Measurements from ENCODE around the gene ZDHHC14.

Gene ZDHHC14

DNA sequence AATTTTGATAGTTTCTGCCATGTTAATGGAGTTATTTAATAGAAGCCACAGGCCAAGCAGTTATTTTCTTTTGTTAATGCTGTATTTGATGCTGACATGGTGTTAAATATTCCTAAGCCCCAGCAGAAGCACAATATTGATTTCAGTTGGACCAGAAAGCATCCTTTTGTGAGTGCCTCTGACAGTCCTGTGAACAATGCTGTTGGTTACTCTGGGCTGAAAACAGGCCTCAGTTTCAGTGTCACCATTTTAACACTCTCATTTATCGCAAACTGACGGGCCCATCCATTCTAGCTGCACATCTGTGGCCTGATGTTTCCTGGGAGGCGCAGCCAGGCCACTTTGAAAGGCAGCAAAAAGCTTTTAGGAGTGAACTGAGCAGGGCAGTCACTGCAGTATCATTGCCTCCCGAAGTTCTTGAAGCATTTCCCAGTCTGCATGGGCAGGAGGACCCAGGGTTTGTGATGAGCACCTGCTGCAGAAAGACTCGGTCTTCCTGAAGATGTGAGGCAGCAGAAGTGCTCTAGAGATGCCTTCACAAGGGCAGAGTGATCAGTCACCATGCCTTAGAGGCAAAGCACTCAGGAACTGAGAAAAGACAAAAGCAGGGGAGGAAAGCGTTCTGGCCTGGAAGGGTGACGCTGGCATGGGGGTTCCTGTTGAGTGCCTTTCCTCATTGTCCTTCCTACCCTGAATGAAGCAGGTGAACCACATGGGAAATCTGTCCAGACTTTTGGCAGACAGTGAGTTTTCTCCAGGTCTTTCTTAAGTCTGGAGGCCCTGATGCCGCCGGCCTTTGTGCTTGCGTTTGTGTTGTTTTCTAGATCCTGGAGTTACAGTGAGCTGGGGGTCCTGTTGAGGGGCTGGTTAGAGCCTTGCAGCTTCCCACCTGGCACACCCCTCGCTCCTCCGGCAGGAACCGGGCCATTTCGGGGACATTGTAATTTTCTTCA is 74.0 kb downstream of the ZDHHC14 start:
- no peak for DNase-seq (ENCODE audit: low read depth, low spot score)
- in situ Hi-C loops (cut with HindIII; ENCODE audit: low sequenced_read_pairs) = no loop called here
- no peak overlapping the region for H3K4me3 ChIP-seq (ENCODE audit: low read depth, low read length)
- TF ChIP-seq, protein P1, sequence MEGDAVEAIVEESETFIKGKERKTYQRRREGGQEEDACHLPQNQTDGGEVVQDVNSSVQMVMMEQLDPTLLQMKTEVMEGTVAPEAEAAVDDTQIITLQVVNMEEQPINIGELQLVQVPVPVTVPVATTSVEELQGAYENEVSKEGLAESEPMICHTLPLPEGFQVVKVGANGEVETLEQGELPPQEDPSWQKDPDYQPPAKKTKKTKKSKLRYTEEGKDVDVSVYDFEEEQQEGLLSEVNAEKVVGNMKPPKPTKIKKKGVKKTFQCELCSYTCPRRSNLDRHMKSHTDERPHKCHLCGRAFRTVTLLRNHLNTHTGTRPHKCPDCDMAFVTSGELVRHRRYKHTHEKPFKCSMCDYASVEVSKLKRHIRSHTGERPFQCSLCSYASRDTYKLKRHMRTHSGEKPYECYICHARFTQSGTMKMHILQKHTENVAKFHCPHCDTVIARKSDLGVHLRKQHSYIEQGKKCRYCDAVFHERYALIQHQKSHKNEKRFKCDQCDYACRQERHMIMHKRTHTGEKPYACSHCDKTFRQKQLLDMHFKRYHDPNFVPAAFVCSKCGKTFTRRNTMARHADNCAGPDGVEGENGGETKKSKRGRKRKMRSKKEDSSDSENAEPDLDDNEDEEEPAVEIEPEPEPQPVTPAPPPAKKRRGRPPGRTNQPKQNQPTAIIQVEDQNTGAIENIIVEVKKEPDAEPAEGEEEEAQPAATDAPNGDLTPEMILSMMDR (IDR thresholded peaks at IDR 0.05; ENCODE audit: low read depth, low read length) = no peak

DNA sequence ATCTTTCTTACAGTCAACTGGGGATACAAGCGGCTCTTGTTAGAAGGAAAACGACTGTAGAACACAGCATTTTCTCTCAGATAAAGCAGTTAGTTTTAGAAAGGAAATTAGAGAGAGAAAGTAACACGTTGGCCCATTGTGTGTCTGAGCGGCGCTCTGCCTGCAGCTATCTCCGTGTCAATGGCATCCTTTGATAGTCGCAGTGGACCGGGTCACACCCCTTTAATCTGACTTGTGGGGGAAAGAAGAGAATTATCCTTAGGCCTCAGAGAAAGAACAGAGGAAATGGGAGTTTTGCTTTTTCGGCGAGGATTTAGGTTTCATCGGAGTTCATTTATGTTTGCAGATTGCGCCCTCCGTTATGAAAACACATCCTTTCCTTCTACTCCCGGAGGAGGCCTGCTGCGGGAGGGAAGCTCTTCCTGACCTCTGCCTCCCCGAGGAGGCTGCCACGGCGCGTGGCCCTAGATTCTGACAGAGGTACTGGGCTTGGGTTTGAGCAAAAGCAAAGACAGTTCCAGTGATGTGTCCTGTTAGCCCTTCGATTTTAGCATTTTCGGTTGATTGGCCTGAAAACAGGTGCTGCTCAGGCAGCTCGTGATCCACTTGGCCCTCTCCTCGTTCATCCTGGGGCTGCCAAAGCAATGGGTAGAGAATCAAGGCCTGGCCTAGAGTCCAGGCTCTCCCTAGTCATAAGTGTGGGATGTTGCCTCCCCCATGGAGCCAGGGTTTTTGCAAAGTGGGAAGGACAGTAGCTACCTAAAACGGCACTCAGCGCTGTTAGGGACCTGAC is 74.9 kb downstream of the ZDHHC14 start:
- DNase-seq (ENCODE audit: low read depth, low spot score) = no peak
- TF ChIP-seq, protein P1 (IDR thresholded peaks at IDR 0.05; ENCODE audit: low read depth, low read length) = no peak
- no peak overlapping the region for H3K4me3 ChIP-seq (ENCODE audit: low read depth, low read length)
- in situ Hi-C loops (cut with HindIII; ENCODE audit: low sequenced_read_pairs) = no loop called here

DNA sequence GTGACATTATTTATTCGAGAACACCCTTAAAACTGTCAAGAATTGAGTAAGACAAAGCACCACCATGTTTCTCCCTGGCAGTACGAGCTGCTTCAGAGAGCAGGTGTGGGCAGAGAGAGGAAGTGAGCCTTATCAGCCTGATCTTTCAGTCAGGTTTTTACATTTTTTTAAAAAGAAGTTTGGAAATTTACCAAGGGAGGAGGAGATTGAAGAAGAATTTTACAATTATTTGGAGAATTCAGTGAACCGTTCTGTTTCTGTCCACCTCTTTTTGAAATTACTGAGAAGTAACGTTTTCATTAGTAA is 75.5 kb downstream of the ZDHHC14 start:
- no peak for DNase-seq (ENCODE audit: low read depth, low spot score)
- no peak overlapping the region for H3K4me3 ChIP-seq (ENCODE audit: low read depth, low read length)
- in situ Hi-C loops (cut with HindIII; ENCODE audit: low sequenced_read_pairs) = no loop called here
- TF ChIP-seq, protein P1 (IDR thresholded peaks at IDR 0.05; ENCODE audit: low read depth, low read length) = no peak

DNA sequence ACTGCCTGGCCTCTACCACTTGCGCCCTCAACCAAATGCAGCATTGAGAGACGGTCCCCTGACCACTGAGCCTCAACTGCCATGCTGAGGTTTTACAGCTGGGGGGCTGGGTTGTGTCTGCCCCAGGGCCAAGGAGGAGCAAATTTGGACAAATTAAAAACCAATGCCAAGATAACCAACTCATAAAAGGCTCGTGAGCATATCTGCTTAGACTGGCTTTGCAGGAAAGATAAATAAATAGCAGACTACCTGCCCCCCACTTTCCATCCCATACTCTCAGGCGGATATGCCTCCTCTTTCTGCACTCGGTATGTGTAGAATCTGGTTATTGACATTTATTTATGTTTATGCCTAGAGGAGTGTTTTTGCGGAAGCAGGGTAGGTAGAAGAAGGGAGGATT is 76.8 kb downstream of the ZDHHC14 start:
- DNase-seq (ENCODE audit: low read depth, low spot score) = no peak
- in situ Hi-C loops (cut with HindIII; ENCODE audit: low sequenced_read_pairs) = no loop called here
- no peak overlapping the region for H3K4me3 ChIP-seq (ENCODE audit: low read depth, low read length)
- TF ChIP-seq, protein P1 (IDR thresholded peaks at IDR 0.05; ENCODE audit: low read depth, low read length) = no peak

DNA sequence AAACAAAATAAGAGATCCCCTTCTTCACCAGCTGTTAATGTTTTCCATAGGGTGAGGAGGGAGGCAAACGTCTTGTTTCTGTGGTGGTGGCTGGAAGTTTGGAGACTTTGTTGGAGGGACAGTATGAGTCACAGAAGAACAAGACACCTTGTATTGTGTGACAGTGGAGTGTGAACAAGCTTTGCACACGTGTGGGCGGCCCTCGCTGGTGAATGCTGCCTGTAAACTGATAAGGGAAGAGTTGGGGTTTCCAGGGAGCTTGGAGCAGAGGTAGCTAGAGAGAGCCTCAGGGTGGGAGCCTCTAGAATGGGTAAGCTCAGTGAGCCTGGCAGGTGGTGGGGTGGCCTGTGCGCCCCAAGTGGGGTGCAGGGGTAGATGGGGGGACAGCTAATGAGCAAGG is 78.3 kb downstream of the ZDHHC14 start:
- TF ChIP-seq, protein P1 (IDR thresholded peaks at IDR 0.05; ENCODE audit: low read depth, low read length) = no peak
- no peak for DNase-seq (ENCODE audit: low read depth, low spot score)
- no peak overlapping the region for H3K4me3 ChIP-seq (ENCODE audit: low read depth, low read length)
- in situ Hi-C loops (cut with HindIII; ENCODE audit: low sequenced_read_pairs) = no loop called here

DNA sequence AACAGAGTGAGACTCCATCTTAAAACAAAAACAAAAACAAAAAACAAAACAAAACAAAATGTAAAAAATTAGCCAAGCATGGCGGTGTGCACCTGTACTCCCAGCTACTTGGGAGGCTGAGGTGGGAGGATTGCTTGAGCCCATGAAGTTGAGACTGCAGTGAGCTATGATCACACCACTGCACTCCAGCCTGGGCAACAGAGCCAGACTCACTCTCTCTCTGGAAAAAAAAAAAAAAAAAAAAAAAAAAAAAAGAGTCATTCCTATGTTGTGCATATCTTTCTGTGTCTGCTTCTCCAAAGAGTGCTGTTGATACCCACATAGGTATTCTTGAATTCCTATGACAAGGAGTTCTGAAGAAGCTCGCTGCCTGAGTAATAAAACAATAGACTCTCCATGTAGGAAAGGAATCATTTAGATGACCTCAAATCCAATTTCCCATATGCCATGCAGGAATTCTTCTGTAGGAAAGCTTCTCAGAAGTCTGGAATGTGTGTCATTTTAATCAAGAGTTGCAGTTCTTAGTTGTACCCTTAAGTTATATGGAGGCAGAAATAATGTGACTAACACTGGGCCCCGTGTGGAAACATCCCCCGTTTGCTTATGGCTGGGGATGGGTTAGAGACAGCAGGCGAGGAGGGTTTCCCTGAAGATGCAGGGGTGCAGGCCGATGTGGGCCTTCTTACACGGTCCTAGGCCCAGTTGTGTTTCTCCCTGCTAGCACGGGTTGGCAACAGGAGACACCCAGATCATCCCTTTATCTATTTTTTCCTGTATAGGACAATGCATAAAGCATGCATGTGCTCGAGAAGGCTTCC is 79.4 kb downstream of the ZDHHC14 start:
- H3K4me3 ChIP-seq (ENCODE audit: low read depth, low read length) = no peak overlapping the region
- in situ Hi-C loops (cut with HindIII; ENCODE audit: low sequenced_read_pairs) = no loop called here
- TF ChIP-seq, protein P1 (IDR thresholded peaks at IDR 0.05; ENCODE audit: low read depth, low read length) = no peak
- no peak for DNase-seq (ENCODE audit: low read depth, low spot score)

Data from astrocyte of the spinal cord (primary cell).